Neural cell (in vitro differentiated cells): Measurements from ENCODE around the gene TFPI.

Experiments used
- EP300 ChIP-seq: fragments of 450-650 bp; conservative IDR thresholded peaks from 2 replicates; pipeline ENCODE4 v1.6.1; 2014; ENCODE audit warnings: antibody characterized with exemption, mild to moderate bottlenecking, moderate library complexity; ENCODE audit not compliant: poor library complexity, severe bottlenecking
- EZH2 ChIP-seq: fragments of 200-600, 300-800 bp; shearing (Covaris generic), sonication (generic); IDR thresholded peaks from 2 replicates; pipeline ENCODE4 v1.6.1; 2014; ENCODE audit warnings: antibody characterized with exemption, low read length, borderline replicate concordance, mild to moderate bottlenecking; ENCODE audit not compliant: insufficient read depth, poor library complexity, severe bottlenecking
- MXI1 ChIP-seq: fragments of 450-650 bp; conservative IDR thresholded peaks from 2 replicates; pipeline ENCODE4 v1.6.1; 2014; ENCODE audit warnings: antibody characterized with exemption, mild to moderate bottlenecking; ENCODE audit not compliant: poor library complexity, severe bottlenecking
- POLR2AphosphoS5 ChIP-seq: IDR thresholded peaks from 2 replicates; pipeline ENCODE4 v1.6.1; 2012
- TAF1 ChIP-seq: IDR thresholded peaks from 2 replicates; pipeline ENCODE4 v1.6.1; 2012; ENCODE audit warnings: low read depth
- TF ChIP-seq, protein P1 (sequence below): fragments of 450-650 bp; IDR thresholded peaks from 2 replicates; pipeline ENCODE4 v1.5.1; 2014; ENCODE audit warnings: antibody characterized with exemption, mild to moderate bottlenecking, moderate library complexity; ENCODE audit not compliant: poor library complexity, severe bottlenecking
- TF ChIP-seq, protein P2 (sequence below): IDR thresholded peaks from 2 replicates; pipeline ENCODE4 v1.6.1; 2012; ENCODE audit warnings: borderline replicate concordance

DNA sequence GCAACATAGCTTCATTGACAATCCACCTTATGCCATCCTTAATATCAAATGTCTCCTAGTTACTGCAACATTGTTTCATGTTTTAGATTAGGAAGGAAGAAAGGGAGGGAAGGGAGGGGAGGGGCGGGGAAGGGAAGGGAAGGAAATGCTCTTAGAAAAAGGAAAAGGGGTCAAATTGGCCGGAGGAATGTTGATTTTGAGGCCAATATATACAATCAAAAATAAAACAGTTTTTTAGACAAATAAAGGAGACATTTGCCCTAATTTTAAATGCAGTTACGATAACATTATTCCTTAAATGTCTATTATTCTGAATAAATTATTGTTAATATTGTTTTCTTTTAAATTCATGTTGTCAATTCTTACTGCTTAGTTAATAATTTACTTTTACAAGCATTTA, 72.7 kb downstream of the TFPI start:
- TF ChIP-seq, protein P1, sequence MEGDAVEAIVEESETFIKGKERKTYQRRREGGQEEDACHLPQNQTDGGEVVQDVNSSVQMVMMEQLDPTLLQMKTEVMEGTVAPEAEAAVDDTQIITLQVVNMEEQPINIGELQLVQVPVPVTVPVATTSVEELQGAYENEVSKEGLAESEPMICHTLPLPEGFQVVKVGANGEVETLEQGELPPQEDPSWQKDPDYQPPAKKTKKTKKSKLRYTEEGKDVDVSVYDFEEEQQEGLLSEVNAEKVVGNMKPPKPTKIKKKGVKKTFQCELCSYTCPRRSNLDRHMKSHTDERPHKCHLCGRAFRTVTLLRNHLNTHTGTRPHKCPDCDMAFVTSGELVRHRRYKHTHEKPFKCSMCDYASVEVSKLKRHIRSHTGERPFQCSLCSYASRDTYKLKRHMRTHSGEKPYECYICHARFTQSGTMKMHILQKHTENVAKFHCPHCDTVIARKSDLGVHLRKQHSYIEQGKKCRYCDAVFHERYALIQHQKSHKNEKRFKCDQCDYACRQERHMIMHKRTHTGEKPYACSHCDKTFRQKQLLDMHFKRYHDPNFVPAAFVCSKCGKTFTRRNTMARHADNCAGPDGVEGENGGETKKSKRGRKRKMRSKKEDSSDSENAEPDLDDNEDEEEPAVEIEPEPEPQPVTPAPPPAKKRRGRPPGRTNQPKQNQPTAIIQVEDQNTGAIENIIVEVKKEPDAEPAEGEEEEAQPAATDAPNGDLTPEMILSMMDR = no peak
- TF ChIP-seq, protein P2, sequence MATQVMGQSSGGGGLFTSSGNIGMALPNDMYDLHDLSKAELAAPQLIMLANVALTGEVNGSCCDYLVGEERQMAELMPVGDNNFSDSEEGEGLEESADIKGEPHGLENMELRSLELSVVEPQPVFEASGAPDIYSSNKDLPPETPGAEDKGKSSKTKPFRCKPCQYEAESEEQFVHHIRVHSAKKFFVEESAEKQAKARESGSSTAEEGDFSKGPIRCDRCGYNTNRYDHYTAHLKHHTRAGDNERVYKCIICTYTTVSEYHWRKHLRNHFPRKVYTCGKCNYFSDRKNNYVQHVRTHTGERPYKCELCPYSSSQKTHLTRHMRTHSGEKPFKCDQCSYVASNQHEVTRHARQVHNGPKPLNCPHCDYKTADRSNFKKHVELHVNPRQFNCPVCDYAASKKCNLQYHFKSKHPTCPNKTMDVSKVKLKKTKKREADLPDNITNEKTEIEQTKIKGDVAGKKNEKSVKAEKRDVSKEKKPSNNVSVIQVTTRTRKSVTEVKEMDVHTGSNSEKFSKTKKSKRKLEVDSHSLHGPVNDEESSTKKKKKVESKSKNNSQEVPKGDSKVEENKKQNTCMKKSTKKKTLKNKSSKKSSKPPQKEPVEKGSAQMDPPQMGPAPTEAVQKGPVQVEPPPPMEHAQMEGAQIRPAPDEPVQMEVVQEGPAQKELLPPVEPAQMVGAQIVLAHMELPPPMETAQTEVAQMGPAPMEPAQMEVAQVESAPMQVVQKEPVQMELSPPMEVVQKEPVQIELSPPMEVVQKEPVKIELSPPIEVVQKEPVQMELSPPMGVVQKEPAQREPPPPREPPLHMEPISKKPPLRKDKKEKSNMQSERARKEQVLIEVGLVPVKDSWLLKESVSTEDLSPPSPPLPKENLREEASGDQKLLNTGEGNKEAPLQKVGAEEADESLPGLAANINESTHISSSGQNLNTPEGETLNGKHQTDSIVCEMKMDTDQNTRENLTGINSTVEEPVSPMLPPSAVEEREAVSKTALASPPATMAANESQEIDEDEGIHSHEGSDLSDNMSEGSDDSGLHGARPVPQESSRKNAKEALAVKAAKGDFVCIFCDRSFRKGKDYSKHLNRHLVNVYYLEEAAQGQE = no peak
- no peak for TF ChIP-seq MXI1
- TF ChIP-seq EZH2 = no peak
- no peak for TF ChIP-seq EP300
- TF ChIP-seq TAF1 = no peak
- no peak for TF ChIP-seq POLR2AphosphoS5
